CMK (cell line): ENCODE data around the gene BSDC1.

Experiments
- DNase-seq: peaks from one replicate; pipeline ENCODE4 v3.0.0-alpha.2; 2010; ENCODE audit warnings: low read depth

BSDC1 gene

DNA sequence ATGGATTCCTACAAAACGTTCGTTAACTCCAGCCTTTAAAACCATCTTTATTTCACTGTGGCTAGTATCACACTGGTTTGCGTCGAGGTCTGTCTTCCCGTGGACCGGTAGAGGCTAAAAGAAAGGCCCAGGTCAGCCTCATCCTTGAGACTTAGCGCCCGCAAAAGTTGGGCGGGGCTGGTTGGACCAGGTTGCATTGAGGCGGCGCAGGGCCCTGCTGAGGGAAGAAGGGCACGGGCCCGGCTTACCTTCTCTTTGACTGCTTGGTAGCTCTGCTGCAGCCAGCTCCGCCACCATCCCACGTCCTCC, 455 bp downstream of the BSDC1 start:
- DNase-seq = no peak

DNA sequence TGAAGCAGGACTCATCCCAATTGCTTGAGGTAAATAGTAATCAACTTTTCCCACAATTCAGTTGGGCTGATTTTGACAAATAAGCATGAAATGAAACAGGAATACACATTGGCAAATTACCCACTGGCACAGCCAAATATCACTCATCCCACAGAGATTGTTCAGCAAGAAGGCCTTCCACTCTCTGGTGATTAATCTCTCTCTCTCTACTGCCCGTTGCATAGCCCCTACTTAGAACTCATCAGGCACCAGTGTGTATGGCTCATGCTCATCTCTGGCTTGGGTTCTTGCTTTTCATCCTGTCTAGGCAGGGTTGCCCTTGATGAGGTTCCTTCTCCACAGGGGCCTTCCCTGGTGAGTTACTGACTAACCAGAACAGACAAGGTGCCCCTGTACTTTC, 1.1 kb downstream of the BSDC1 start:
- DNase-seq = no peak

DNA sequence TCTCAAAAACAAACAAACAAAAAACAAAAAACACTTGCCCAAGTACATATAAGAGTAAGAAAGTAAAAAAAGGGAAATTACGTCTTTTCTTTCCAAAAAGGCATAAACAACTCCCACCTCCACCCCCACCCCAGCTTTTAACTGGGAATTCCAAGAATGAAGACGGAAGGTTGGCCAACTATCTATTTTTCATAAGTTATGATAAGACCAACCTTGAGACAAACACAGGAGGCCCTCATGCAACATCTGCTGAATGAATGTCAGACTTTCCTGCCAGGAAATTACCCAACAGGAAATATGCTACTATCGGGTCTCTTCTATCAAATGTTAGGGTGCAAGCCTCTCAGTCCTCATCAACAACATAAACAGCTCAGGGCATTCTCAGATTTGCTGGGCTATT, 1.9 kb downstream of the BSDC1 start:
- DNase-seq = no peak

DNA sequence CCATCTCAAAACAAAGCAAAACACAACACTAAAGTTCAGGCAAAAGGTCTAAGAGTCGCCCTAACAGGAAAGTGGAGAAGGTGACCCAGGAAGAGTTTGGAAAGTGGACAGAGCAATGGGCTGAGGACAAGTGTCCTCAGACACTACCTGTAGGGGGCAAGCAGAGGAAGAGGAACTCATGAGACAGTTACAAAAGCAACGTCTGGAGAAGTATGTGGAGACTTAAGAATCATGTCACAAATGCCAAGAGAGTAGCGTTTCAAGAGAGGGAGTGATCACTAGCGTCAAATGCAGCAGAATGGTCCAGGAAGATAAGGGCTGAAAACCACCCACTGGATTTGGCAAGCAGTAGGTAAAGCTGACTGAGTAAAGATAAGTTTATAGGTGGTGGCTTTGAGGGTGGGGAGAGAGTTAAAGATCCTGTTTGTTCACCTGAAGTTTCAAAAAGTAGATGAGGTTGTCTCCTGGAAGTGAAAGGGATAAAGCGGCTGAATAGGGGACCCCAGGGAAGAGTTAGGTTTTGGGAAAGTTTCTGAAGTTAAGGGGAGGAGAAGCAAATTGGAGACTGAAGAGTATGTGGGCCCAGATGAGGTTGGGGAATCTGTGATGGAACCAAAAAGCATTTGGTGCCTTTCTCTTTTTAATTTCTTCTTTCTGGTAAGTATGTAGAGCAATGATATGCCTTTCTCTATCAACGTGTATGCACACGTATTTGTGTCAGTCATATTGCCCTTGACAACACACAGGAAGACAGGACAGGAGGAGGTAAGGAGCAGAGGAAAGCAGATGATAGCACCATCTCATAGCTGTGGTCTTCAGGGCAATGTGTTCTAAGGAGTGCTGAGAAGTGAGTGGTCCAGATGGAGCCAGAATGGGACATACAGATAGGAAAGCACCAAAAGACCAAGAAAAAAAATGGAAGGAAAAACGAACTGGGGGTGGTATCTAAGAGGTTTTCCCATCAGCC, 3.1 kb downstream of the BSDC1 start:
- DNase-seq = no peak

DNA sequence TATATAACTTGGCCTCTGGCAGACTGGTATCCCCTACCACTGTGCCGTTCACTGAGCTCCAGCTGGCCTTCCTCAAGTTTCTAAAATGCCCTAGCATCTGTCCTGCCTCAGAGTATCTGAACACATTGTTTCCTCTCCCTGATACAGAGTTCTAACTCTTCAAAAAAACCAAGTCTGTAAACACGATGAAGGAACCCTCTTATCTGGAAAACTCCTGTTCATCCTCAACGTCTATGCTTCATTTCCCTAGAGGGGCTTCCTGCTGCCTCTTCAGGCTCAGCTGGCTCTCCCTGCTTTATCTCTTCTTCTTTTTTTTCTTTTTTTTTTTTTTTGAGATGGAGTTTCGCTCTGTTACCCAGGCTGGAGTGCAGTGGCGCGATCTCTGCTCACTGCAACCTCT, 5.6 kb downstream of the BSDC1 start:
- DNase-seq = no peak

DNA sequence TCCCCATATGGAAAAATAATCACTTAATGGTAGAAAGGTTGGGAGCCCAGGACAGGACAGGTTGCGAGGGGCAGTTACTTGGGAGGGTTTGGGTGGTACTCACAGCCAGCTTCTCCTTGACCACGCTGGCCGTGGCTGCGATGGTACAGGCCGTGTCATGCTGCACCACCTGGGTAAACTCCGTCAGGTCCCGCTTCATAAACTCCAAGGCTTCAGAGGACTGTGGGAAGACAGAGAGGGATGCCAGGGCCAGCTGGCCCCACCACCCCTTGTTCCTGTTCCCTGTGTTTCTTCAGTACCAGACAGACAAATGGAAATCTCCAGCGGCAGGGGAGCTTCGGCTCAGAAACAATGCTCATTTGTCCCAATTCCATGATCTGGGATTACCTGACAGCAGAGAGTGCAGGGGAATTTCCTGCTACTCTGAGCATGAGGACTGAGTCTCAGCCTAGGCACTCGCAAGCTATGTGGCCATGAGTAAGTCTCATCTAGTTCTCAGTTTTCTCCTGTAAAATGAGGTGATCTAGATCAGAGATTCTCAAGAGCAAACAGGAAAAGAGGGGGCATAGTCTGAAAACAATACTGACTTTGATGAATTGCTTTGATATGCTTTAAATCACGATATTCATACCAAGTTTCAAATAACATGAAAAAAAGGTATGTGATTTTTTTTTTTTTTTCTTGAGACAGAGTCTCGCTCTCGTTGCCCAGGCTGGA, 7.4 kb downstream of the BSDC1 start:
- no peak for DNase-seq

DNA sequence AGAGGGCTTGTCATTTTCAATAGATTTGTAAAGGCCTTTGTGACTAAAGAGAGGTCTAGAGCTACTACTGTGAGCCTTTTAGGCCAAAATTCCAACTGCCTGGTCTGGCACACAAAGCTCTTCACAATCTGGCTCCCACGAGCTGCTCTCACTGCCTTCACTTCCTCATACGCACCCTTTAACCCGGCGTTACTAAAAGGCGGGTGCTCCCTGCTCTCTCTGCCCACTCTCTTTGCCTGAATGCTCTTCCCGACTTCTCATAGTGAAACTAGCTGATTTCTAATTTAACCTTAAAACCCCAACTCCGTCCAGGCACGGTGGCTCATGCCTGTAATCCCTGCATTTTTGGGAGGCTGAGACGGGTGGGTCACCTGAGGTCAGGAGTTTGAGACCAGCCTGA, 14.2 kb downstream of the BSDC1 start:
- DNase-seq = no peak

DNA sequence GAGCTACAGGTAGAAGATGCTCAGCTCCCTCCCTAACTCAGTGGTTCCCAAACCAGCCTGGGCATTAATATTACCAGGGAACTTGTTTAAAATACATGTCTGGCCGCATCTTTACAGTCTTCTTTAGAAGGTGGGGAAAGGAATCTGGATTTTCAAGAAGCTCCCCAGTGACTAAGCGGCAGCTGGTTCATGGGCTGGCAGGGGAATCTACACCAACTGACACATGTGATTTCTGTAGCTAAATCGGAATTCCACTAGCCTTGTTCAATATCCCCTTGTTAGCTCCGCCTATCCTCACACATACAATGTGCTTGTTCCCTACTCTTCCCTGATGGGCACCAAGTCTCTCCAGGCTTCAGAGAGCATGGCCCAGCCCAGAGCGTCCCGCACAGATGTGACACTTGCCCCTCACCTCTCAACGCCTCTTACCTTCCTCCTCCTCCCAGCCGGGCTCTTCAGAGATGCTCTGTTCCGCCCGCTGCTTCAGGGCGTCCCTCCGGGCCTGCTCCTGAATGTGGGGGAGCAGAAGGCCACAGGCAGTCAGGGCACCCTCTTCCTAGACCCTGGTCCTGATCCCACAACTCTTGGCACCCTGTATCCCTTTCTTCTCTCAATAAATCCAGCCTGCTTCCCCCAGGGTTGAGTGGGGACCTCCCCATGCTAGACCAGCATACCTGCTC, 16.6 kb downstream of the BSDC1 start:
- no peak for DNase-seq

DNA sequence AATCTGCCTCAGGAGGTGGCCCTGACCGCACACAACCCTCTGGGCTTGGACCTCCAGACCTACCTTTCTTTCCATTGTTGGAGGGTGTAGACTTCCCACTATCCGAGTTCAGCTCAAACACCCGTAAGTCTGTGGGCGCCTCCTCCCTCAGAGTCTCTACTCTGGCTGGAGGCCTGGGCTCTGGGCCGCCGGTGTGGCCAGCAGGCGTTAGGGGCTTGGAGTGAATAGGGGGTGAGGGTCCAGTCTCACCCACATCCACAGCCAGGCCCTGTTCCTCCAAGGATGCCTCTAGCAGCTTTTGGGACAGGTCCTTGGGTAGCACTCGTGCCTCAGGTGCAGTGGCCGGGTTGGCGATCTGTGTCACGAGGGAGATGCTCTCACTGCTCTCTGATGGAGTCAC, 18.0 kb downstream of the BSDC1 start:
- no peak for DNase-seq

DNA sequence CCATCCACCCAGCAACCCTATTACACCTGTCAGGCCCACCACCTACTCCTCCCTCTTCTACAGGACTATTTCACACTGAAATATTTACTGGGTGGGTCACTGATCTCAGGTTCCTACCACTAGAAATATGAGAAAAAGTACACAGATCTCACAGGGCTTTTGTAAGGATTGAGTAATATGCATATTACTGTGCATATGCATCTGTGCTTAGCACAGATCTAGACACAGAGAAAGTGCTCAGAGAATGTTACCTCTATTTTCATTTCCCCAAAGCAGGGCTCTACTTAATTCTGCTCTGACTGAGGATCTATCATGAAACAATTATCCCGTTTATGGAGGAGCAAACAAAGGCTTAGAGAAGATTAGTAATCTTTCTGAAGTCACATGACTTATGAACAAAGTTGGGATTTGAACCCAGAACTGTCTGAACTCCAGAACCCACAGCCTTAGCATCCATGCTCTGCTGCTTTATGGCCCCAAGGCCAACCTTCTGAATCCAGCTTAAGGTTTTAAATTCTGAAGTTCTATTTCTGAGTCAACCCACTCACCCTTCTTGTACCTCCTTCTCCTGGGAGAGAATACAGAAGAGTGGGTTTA, 20.1 kb downstream of the BSDC1 start:
- DNase-seq = no peak

DNA sequence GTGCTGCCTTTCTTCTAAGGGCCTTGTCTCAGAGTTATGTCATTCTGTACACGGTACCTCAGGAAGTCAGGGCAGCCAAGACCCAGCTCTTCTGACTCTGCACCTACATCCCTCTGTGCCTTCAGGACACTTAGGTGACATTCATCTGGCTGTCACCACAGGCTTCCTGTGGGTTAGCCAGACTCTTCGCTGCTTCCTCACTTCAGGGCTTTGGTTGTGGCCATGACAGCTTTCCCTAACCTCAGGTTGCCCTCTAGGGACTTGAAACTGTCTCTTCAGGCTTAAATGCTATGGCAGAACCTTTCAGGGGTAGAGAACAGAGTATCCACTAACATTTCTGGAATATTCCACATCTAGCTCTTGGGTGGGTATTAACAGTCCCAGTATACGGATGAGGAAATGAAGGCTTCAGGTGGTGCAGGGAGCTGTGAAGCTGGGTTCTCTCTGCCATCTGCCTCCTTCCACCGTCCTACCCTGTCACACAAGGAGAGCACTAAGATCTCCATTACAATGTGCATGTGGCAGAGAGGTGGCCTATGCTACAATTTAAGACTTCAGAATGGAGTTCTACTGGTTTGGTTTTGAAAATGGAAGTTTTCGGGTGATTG, 22.0 kb downstream of the BSDC1 start:
- DNase-seq = no peak

DNA sequence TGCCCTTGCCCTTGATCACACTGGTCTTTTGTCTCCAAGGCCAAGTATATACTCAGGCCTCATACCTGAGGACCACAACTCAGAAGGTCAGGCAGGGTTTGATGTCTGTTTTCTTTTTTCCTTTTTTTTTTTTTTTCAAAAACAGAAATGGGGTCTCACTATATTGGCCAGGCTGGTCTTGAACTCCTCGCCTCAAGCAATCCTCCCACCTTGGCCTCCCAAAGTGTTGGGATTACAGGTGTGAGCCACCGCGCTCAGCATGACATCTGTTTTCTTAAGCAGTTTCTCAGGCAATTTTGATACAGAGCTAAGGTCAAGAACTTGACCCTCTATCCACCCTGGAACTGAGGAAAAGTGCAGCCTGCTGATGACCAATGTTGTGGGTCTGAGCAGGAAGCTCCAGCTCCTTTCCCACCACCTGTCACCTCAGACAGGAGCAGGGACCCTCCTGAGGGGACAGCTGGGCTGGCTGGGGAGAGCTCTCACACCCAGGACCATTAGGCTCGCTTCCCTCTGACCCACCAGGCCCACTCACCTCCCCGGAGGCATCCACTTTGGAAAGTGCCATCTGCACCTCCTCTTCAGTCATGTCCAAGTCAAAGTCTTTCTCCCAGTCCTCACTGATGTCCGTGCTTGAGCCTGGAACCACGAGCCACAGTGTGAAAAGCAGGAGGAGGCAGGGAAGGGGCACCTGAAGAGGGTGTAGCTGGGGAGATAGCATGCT, 26.2 kb downstream of the BSDC1 start:
- DNase-seq = no peak

DNA sequence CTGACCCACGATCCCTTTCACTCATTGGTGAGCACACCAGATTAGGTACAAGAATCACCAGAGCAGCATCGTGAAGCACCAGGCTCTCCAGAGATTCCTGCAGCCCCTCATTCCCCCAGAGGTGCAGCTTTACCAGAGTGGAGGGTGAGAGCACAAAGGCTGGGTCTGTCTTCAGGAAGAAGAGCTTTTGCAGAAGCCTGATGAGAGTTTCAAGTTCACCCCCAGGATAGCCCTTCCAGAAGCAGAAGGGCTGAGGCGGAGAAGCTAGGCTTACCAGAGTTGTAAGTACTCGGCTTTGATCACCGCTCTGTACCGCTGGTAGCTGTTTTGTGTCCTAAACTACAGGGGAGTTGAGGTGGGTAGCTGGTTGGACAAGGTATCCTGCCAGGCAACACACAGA, 28.8 kb downstream of the BSDC1 start:
- no peak for DNase-seq

DNA sequence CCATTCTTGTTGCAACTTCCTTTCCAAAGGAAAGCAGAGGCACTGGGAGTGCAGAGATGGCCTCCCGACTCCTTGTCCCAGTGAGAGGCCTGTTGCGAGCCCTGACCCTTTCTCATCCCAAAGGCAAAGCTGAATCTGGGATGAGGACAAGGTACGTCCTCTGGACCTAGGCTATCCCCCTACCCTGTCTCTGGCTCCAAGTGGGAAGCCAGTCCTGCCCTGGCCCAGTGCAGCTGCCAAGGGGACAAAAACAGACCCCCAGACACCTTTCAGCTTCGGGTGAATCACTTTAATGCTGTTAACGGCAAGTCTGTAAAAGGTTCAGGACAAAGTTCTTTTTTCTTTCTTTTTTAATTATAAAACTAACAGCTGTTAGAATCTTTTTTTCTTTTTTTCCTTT, 29.4 kb downstream of the BSDC1 start:
- no peak for DNase-seq

DNA sequence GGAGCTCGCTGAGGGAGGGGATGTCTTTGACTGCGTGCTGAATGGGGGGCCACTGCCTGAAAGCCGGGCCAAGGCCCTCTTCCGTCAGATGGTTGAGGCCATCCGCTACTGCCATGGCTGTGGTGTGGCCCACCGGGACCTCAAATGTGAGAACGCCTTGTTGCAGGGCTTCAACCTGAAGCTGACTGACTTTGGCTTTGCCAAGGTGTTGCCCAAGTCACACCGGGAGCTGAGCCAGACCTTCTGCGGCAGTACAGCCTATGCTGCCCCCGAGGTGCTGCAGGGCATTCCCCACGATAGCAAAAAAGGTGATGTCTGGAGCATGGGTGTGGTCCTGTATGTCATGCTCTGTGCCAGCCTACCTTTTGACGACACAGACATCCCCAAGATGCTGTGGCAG, 30.5 kb downstream of the BSDC1 start:
- no peak for DNase-seq

DNA sequence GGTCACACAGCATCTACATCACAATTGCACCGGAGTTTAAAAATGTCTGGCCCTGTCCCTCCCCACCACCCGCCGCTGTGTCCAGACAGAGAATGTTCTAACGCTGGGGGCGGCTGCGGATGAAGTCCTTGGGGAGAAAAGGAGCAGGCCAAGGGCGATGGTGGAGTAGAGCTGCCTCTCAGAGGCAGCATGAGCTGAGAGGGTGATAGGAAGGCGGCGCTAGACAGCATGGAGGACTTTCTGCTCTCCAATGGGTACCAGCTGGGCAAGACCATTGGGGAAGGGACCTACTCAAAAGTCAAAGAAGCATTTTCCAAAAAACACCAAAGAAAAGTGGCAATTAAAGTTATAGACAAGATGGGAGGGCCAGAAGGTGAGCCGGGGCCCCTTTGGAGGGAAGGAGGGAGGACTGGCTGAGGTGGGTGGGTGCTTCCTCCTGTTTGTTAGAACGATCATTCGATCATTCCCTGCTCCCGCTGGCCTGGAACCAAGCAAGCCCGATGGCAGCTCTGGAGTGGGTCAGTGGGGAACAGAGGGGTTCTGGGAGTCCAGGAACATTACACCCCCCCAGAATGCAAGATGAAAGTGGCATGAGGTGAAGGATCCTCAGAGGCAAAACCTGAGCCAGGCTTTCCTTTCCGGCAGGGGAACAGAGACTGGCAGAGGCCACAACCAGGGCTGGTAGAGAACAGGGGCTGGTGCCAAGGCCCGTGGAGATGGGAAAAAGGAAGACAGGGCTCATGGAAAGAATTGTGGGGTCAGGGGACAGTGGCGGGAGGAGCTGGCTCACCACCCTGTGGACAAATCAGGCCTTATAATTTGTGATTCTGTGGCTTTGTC, 31.5 kb downstream of the BSDC1 start, which contains the start of the genes FAM229A and TSSK3:
FAM229A (minus strand) TSS at position 12 of the 840 bp plus-strand sequence. CDS start 394 bp downstream, outside the sequence.
TSSK3 (plus strand) TSS at position 66 of the 840 bp plus-strand sequence; CDS start at position 229, 163 bp downstream.
- no peak for DNase-seq

DNA sequence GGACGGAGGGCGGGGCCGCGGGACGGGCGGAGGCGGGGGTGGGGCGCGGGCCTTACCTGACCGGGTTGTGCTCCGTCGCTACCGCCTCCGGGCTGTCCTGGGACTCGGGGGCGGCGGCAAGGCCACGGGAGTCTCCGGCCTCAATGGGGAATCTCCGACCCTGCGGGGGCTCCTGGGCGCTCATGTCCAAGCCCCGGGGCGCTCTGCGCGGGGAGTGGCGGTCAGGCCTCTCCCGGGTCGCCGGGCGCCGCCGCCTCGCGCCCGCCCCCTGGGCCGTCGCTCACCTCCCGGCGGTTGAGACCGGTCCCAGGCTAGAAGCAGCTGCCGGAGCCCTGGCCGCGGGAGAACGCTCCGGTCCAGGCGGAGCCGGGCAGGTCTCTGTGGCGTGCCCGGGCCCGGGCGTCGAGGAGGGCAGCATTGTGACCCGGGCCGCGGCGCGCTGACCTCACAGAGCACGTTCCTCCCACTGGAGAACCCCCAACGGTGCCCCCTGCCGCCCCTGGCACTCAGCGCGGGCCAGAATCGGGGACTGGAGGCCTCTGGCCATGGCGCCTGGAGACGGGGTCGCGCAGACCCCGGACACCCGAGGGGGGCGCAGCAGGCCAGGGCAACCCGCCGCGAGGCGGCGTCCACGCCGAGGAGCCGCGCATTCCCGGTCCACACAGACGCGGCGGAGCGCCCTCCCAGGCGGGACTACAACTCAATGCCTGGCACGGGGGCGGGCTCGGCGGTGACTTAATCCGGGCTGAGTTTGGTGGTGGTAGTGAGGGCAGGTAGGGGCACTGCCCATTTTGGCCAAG, 32.4 kb downstream of the BSDC1 start:
- DNase-seq = no peak

DNA sequence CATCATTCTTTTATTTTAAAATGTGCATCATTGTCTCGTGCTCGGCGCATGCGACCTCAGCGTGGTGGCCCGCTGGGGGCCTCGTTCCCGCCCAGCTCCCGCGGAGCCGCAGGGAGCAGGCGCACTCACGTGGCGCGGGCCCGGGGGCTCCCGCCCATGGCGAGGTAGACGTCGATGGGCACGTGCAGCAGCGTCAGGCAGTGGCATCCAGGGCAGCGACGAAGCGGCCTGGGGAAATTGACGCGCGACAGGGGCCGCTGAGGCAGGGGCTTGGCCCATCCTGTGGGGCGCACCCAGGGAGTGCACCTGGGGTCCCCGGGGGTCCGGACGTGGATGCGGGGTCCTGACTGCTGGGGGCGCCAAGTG, 33.0 kb downstream of the BSDC1 start:
- no peak for DNase-seq

DNA sequence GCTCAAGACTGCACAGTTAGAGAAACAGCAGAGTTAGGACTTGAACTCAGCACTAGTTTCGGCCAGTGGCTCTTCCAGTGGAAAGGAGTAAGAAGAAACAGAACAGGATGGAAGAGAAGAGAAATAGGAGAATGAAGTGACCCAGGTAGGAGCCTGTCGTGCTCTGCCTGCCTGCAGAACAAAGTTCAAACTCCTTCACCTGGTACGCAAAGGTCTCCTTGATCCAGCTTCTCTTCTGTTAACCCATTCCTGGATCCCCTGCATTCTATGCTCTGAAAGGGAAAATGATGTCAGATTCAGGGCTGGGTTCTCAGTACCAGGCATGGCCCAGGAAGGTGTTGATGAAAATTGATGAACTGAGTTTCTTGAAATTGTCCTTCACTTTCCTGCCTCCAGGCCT, 35.8 kb downstream of the BSDC1 start:
- no peak for DNase-seq

DNA sequence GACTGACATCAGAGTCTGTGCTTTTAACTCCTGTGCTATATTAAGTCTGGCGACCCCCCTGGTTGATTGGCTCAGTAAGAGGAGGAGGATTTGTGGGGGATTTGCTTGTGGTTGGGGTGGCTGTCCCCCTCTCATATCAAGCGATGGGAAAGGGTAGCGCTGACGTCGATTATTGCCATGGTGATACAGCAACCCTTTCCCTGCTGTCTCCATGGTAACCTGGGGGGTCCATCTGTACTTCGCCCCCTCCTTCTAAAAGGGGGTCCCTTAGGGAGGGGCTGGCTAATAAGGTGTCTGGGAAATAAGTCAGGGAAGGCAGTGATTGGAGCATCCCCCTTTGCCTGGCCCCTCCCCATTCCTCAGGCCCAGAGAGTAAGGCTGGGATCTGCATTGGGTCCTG, 36.6 kb downstream of the BSDC1 start:
- DNase-seq = no peak
